HepG2 (cell line): Measurements from ENCODE around the gene TATDN2. TPM values are rescaled to one million over a fixed set of nuclear protein-coding genes. Genes with fewer than 3 reads are reported as not detected.

ENCODE experiments used
- BATF2 ChIP-seq: sonication (generic); formaldehyde crosslinking; IDR thresholded peaks from 2 replicates; pipeline ENCODE4 v1.8.0; 2022; ENCODE audit warnings: mild to moderate bottlenecking, missing genetic modification reagents, moderate library complexity
- DBP ChIP-seq: sonication (generic); formaldehyde crosslinking; IDR thresholded peaks from 2 replicates; pipeline ENCODE4 v1.4.0; 2020; ENCODE audit warnings: missing genetic modification reagents; ENCODE audit errors: not compliant biosample characterization
- GABPB1 ChIP-seq: IDR thresholded peaks from 2 replicates; pipeline ENCODE4 v1.6.1; 2016; ENCODE audit warnings: mild to moderate bottlenecking, missing genetic modification reagents, moderate library complexity, missing compliant biosample characterization
- JUN ChIP-seq: sonication (generic); formaldehyde crosslinking; IDR thresholded peaks from 2 replicates; pipeline ENCODE4 v1.4.0; 2020; ENCODE audit warnings: mild to moderate bottlenecking, missing genetic modification reagents
- KLF9 ChIP-seq: IDR thresholded peaks from 2 replicates; pipeline ENCODE4 v1.6.1; 2016; ENCODE audit warnings: low read depth
- MBD4 ChIP-seq: IDR thresholded peaks from 2 replicates; pipeline ENCODE4 v1.6.1; 2012; ENCODE audit warnings: low read length, inconsistent platforms, borderline replicate concordance
- MEIS2 ChIP-seq: sonication (generic); formaldehyde crosslinking; IDR thresholded peaks from 2 replicates; pipeline ENCODE4 v1.9.0; 2021; ENCODE audit warnings: mild to moderate bottlenecking, missing genetic modification reagents
- PHF20 ChIP-seq: sonication (generic); formaldehyde crosslinking; IDR thresholded peaks from 2 replicates; pipeline ENCODE4 v1.5.0; 2020; ENCODE audit warnings: mild to moderate bottlenecking, missing genetic modification reagents
- TEAD3 ChIP-seq: optimal IDR thresholded peaks from 2 replicates; pipeline ENCODE3; 2016; ENCODE audit warnings: borderline replicate concordance
- ZBTB40 ChIP-seq, 2 experiments: fragments of 450-650 bp in 1 of 2; sonication (generic) in 1 of 2; formaldehyde crosslinking in 1 of 2; IDR thresholded peaks; 2 replicates each; pipeline versions ENCODE4 v1.6.1 to v1.8.0; 2016 to 2022; ENCODE audit warnings: antibody characterized with exemption in 1 of 2, mild to moderate bottlenecking in 1 of 2, missing genetic modification reagents in 1 of 2
- ZBTB44 ChIP-seq: sonication (generic); formaldehyde crosslinking; IDR thresholded peaks from 2 replicates; pipeline ENCODE4 v1.4.0; 2020; ENCODE audit warnings: missing genetic modification reagents
- ZKSCAN5 ChIP-seq: sonication (generic); formaldehyde crosslinking; IDR thresholded peaks from 2 replicates; pipeline ENCODE4 v1.5.1; 2020; ENCODE audit warnings: mild to moderate bottlenecking, missing genetic modification reagents
- ZNF138 ChIP-seq: sonication (generic); formaldehyde crosslinking; IDR thresholded peaks from 2 replicates; pipeline ENCODE4 v1.5.0; 2020; ENCODE audit warnings: mild to moderate bottlenecking, low read depth, missing genetic modification reagents
- ZNF230 ChIP-seq: sonication (generic); formaldehyde crosslinking; IDR thresholded peaks from 2 replicates; pipeline ENCODE4 v1.4.0; 2020; ENCODE audit warnings: mild to moderate bottlenecking, missing genetic modification reagents
- ZNF44 ChIP-seq: sonication (generic); formaldehyde crosslinking; IDR thresholded peaks from 2 replicates; pipeline ENCODE4 v1.5.1; 2020; ENCODE audit warnings: mild to moderate bottlenecking, missing genetic modification reagents
- ZNF619 ChIP-seq: sonication (generic); formaldehyde crosslinking; IDR thresholded peaks from 2 replicates; pipeline ENCODE4 v1.4.0; 2020; ENCODE audit warnings: mild to moderate bottlenecking, missing genetic modification reagents
- ZNF703 ChIP-seq: sonication (generic); formaldehyde crosslinking; IDR thresholded peaks from 2 replicates; pipeline ENCODE4 v1.5.1; 2020; ENCODE audit warnings: missing genetic modification reagents, mild to moderate bottlenecking, moderate library complexity, borderline replicate concordance
- polyA plus RNA-seq, 8 experiments: library from polyadenylated mRNA; depleted of rRNA in 3 of 8; stranded (reverse) in 7 of 8; unstranded in 1 of 8; fragments of >200 nt; fragmentation: Illumina TruSeq in 4 of 8; extraction: Trizol in 4 of 8; gene quantifications; 2 replicates each; pipeline versions ENCODE4 v1.2.1 to v1.2.3, GENCODE V29; 2011 to 2016; ENCODE audit warnings: low read depth in 4 of 8, missing spikeins in 1 of 8, mixed read lengths in 1 of 8; ENCODE audit not compliant: insufficient read depth in 1 of 8
- total RNA-seq, 5 experiments: library from RNA; depleted of rRNA; stranded (reverse); fragments of >200 nt; fragmentation: Illumina TruSeq; extraction: Trizol; gene quantifications; 2 replicates each; pipeline ENCODE4 v1.2.3, GENCODE V29; 2016; ENCODE audit warnings: low read depth in 1 of 5

TATDN2 gene
- total and polyA plus RNA-seq, 2 of the 13 experiments (the other 11 are each of a cell fraction or from before 2014, with no cell fraction given): 12.1 to 21.9 TPM

GRCh38 chr3:10248184-10248983, at the start of gene TATDN2 (continued):
- TF ChIP-seq DBP (CRISPR knock-in tag) (no peak), ZNF703 (CRISPR knock-in tag) (no peak), KLF9 (CRISPR knock-in tag) (0 out of 2 replicates have a peak, but pooled peaks have one; percentile 49), ZNF619 (no peak; the same call in 1 of the 2 replicates), ZNF138 (CRISPR knock-in tag) (peak; percentile 66; the same call in 1 of the 2 replicates), PHF20 (CRISPR knock-in tag) (0 out of 2 replicates have a peak, but pooled peaks have one; percentile 20), ZBTB40 (IDR thresholded peaks at IDR 0.05) (no peak), ZBTB40 (CRISPR knock-in tag; IDR thresholded peaks at IDR 0.05) (no peak), GABPB1 (CRISPR knock-in tag) (peak; percentile 85), ZNF230 (CRISPR knock-in tag) (peak; percentile 40; the same call in 1 of the 2 replicates), MEIS2 (CRISPR knock-in tag) (peak; percentile 77), JUN (peak; percentile 67), ZKSCAN5 (no peak), ZNF44 (CRISPR knock-in tag) (no peak), MBD4 (no peak), TEAD3 (CRISPR knock-in tag) (peak; percentile 59), BATF2 (CRISPR knock-in tag) (no peak), ZBTB44 (no peak)
